GM19324 (cell line): Measurements from ENCODE around the gene ETV6.
A peak's percentile ranks its signal among the peaks of the same experiment; 100 is the strongest.

Experiments
- ATAC-seq: cut with Tn5 transposase; IDR thresholded peaks from one replicate; pipeline ENCODE4 v1.9.1; 2021; ENCODE audit warnings: mild to moderate bottlenecking, moderate library complexity; ENCODE audit not compliant: unreplicated experiment, low FRiP score

Gene ETV6

GRCh38 chr12:11713202-11713601, 63.7 kb downstream of the ETV6 start:
- no peak for ATAC-seq

GRCh38 chr12:11714626-11715025, 65.2 kb downstream of the ETV6 start:
- no peak for ATAC-seq

GRCh38 chr12:11715621-11716020, 66.1 kb downstream of the ETV6 start:
- no peak for ATAC-seq

GRCh38 chr12:11716794-11717518, 67.5 kb downstream of the ETV6 start:
- no peak for ATAC-seq

- no peak for ATAC-seq
These were observed 68.1 kb downstream of the ETV6 start for GRCh38 chr12:11717519-11717961.

- no peak for ATAC-seq
These were observed 68.6 kb downstream of the ETV6 start for GRCh38 chr12:11718105-11718504.

- ATAC-seq: no peak
These were observed 69.3 kb downstream of the ETV6 start for GRCh38 chr12:11718768-11719253.

DNA sequence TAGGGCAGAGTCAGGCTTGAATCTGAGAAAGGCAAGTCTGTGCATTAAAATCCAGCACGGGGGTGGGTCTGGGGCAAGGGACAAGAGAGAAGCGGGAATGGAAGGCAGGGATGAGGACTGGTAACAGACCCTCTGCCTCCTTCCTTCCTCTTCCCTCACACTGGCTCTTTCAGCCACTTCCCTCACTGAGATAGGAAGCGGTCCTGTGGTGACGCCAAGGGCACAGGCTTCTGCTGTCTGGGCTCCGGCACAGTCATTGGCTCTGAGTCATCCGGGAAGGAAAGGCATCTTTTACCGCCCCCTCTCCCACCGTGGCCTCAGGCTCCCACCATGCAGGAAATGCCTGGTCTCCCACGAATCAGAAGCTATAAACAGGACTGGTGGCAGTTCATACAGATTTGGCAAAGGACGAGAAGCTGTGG, 70.2 kb downstream of the ETV6 start:
- ATAC-seq: no peak

- ATAC-seq: no peak
These were observed 72.6 kb downstream of the ETV6 start for GRCh38 chr12:11722071-11722470.

DNA sequence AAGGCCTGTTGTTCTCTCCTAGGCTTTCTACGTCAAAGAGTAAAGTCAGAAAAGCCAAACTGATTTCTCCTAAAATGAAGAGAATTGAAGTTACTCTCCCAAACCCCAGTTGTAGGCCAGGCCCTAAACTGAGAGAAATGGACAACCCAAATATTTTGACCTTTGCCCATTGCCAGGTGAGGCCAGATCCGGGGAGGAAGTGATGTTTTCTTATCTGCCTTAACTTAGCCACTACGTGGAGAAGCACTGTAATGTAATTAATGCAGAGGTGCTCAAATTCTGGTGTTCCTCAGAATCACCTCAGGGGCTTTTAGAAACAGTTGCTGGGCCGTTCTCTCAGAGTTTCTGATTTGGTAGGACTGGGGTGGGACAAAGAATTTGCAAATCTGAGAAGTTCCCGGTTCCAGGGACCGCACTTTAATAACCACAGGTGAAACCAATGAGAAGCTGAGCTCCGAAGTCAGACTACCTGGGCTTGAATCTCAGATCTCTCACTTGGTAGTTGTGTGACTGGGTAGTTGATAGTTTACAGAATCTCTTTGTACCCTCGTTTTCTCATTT, 73.2 kb downstream of the ETV6 start:
- no peak for ATAC-seq

GRCh38 chr12:11723993-11724392, 74.5 kb downstream of the ETV6 start:
- no peak for ATAC-seq

GRCh38 chr12:11724888-11725311, 75.4 kb downstream of the ETV6 start:
- no peak for ATAC-seq

DNA sequence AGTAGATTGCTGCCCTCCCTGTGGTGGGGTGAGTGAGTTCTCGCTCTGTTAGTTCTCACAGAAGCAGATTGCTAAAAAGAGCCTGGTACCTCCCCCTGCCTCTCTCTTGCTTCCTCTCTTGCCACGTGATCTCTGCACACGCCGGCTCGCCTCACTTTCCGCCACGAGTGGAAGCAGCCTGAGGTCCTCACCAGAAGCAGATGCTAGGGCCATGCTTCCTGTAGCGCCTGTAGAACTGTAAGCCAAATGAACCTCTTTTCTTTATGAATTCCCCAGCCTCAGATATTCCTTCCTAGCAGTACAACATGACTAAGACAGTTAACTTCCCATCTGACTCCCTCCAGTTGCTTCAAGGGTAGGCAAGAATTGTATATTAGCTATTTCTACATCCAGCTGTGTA, 76.2 kb downstream of the ETV6 start:
- ATAC-seq: no peak

DNA sequence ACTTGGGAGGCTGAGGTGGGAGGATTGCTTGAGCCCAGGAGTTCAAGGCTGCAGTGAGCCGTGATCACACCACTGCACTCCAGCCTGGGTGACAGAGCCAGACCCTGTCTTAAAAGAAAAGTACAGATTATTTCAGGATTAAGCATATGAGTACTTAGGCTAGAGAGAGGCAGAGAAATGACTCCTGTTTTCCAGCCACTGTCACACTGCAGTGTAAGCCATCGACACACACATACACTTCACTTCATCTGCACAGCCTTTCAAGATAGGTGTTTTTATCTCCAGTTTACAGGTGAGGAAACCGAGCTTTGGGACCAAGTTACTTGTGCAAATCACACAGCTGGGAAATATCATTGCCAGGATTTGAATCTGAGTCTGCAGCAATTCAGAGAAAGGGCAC, 77.2 kb downstream of the ETV6 start:
- no peak for ATAC-seq

DNA sequence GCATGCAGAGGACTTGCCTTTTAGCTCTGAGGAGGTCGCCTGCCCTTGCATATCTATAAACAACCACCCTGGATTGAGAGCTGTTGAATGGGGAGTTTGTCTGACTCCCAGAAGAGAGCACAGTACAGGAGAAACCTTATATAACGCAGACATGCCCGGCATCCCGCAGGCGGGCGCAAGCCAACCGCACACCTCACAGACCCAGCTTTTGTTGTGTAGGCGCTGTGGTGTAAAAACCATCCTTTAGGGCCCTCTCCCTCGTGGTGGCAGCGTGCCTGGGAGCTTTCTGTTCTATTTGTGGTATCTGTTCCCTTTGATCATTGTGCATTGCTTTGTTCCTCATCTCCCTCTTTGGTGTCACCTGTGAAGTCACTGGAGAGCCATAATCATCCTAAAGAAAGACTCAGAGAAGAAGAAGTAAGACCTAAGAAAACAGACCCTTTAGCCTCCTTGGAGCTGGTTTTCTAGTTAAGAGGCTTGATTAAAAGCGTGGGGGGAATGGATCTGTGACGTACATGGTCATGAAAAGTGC, 77.7 kb downstream of the ETV6 start:
- no peak for ATAC-seq

DNA sequence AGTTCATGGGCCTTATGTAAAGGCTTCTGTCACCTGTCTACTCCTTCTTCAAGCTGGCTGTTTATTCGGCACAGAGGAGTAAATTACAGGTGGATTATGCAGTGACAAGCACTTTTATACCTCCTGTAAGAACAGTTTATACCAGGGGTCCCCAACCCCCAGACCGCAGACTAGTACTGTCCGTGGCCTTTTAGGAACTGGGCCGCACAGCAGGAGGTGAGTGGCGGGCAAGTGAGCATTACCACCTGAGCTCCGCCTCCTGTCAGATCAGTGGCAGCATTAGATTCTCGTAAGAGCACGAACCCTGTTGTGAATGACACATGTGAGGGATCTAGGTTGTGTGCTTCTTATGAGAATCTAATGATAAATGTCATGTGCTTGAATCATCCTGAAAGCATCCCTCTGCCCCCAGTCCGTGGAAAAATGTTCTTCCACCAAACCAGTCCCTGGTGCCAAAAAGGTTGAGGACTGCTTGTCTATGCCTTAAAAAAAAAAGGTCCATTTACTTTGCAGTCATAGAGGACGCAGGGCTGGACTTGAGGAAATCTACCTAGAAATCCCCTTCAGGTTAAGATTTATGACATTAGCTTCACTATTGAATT, 78.8 kb downstream of the ETV6 start:
- ATAC-seq: no peak

DNA sequence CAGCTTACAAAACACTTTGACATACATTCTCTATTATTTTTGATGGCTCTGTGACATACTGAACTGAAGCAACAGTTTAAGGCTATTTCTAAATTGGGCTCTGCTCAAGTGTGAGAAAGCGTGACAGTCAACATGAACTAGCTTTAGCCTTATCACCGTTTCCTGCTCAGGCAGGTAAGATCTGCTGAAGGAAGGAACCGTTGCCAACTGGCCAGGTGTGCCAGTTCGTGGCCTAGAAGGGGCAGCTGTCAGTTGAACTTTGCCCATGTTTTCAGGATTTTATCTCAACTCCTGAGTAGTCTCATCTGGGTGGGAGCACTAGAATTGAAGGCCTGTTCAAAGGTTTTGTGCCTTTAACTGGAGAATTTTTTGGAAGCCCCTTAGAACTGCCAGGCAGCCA, 79.5 kb downstream of the ETV6 start:
- ATAC-seq: no peak

DNA sequence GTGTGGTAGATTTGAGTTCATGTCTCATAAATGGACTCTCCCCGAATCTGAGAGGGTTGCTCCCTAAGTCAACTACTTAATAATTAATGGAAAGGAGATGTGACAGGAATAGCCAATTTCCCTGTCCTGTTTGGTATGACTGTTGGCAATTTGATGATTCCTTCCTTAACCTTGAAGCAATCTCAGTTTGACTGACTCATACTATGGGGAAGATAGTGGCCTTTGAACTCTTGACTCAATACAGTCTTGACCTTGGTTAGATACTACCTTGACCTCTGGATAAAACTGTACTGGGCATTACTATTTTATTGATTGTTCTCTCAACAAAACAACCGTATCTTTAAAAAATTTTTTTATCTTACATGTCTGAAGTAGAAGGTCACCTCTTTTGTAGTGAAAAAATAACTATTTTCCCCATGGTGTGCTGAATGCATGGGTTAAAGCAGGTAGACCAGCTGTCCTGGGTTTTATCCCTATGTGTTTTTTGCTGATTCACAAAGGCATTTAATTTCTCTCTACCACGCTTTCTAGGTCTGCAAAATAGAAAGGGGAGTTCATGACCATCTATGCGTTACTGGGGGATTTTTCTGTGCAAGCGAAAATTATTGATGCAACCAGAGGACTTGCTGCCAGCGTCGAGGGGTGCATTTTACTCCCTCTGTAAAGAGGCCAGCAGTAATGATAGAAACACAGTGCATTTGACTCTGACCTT, 80.1 kb downstream of the ETV6 start:
- ATAC-seq: no peak

GRCh38 chr12:11730299-11731041, 81.0 kb downstream of the ETV6 start:
- peak; percentile 45 for ATAC-seq

- ATAC-seq: no peak
These were observed 81.5 kb downstream of the ETV6 start for GRCh38 chr12:11731042-11731357.
